HG02885 (cell line): ENCODE data around the gene BLM.
A peak's percentile ranks its signal among the peaks of the same experiment; 100 is the strongest.
"Not testable (repeated sequence)": the region's sequence is repeated elsewhere in the genome, so short reads cannot be mapped to it uniquely, and the experiment has no call there.

Source experiments
- ATAC-seq: cut with Tn5 transposase; IDR thresholded peaks from one replicate; pipeline ENCODE4 v1.9.1; 2021; ENCODE audit warnings: mild to moderate bottlenecking; ENCODE audit not compliant: unreplicated experiment, poor library complexity

Gene BLM

GRCh38 chr15:90716976-90717821 lies at the start of gene BLM:
Gene BLM (plus strand): TSS chr15:90717346. CDS start chr15:90747393, 30,047 bp downstream.
- peak; percentile 97 for ATAC-seq

- not testable (repeated sequence) for ATAC-seq
Observed at GRCh38 chr15:90667755-90668345, 49.3 kb upstream of the BLM start.

- not testable (repeated sequence) for ATAC-seq
Observed at GRCh38 chr15:90670631-90671030, 46.5 kb upstream of the BLM start.

- no peak for ATAC-seq
Observed at GRCh38 chr15:90671216-90671615, 45.9 kb upstream of the BLM start.

GRCh38 chr15:90673357-90673756 lies 43.8 kb upstream of the BLM start:
- not testable (repeated sequence) for ATAC-seq

- ATAC-seq, result no peak
Observed at GRCh38 chr15:90674476-90674875, 42.7 kb upstream of the BLM start.

- ATAC-seq, result no peak
Observed at GRCh38 chr15:90675464-90675863, 41.7 kb upstream of the BLM start.

- no peak for ATAC-seq
Observed at GRCh38 chr15:90677807-90678790, 39.0 kb upstream of the BLM start.

- ATAC-seq, result no peak
Observed at GRCh38 chr15:90679959-90680358, 37.2 kb upstream of the BLM start.

GRCh38 chr15:90680371-90680935 lies 36.7 kb upstream of the BLM start:
- ATAC-seq, result no peak

- ATAC-seq, result no peak
Observed at GRCh38 chr15:90681056-90681455, 36.1 kb upstream of the BLM start.

- no peak for ATAC-seq
Observed at GRCh38 chr15:90681480-90681879, 35.7 kb upstream of the BLM start.

GRCh38 chr15:90683371-90683770 lies 33.8 kb upstream of the BLM start:
- ATAC-seq, result no peak

GRCh38 chr15:90683876-90684275 lies 33.3 kb upstream of the BLM start:
- ATAC-seq, result no peak

- no peak for ATAC-seq
Observed at GRCh38 chr15:90684281-90684680, 32.9 kb upstream of the BLM start.

GRCh38 chr15:90685591-90686434 lies 31.3 kb upstream of the BLM start:
- ATAC-seq, result peak; percentile 18

- ATAC-seq, result peak; percentile 91
Observed at GRCh38 chr15:90686435-90687218, 30.5 kb upstream of the BLM start.

GRCh38 chr15:90689326-90689961 lies 27.7 kb upstream of the BLM start:
- ATAC-seq, result not testable (repeated sequence)
